ENCODE measurements around the gene G3BP2. TPM values are rescaled to one million over a fixed set of nuclear protein-coding genes. Genes with fewer than 3 reads are reported as not detected.

The G3BP2 gene
- total and polyA plus RNA-seq, 2 experiments from 2014 or later, result 103 to 411 TPM

DNA sequence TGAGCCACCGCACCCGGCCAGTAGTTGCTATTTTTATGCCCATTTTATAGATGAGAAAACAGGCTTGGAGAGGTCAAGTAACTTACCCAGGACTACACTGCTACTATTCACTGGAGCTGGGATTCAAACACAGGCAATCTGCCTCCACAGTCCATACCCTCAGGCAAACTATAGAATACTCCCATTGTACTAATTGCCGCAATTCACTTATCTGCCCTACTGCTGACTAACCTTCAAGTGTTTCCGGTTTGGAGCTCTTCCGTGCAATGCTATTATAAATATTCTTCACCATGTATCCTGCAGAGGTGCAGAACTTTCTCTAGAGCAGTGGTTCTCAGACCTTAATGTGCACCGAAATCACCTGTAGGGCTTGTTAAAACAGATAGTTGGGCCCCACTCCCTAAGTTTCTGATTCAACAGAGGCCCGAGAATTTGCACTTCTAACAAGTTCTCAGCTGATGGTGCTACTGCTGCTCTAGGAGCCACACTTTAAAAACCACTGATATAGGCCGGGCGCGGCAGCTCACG lies 1.9 kb upstream of the G3BP2 start:
- peaks cover 85% of the 10 kb centered on the region for H3K79me2 ChIP-seq (replicated peaks; ENCODE audit: insufficient read depth)

GRCh38 chr4:75673959-75674328 lies 733 bp upstream of the G3BP2 start:
- Histone ChIP-seq H3K9me2 (ENCODE audit: insufficient read depth) (no peaks in the 10 kb centered on the region), H3K27ac (ENCODE audit: low read depth) (peak overlapping the region; percentile 98), H3K4me3 (peak overlapping the region; percentile 95), H3K27me3 (ENCODE audit: insufficient read depth) (no peaks in the 10 kb centered on the region), H3K79me2 (replicated peaks; ENCODE audit: insufficient read depth) (peaks cover 85% of the 10 kb centered on the region), H4K20me1 (replicated peaks; ENCODE audit: insufficient read depth) (peaks cover 30% of the 10 kb centered on the region), H3K4me2 (peak overlapping the region; percentile 74), H2AFZ (no peak overlapping the region), H3K36me3 (ENCODE audit: insufficient read depth) (0 out of 2 replicates have a peak, but pooled peaks cover 5% of the 10 kb centered on the region), H3K4me1 (ENCODE audit: insufficient read depth) (peaks cover 52% of the 10 kb centered on the region), H3F3A (replicated peaks; ENCODE audit: low read depth) (peaks cover 16% of the 10 kb centered on the region; the same call in 1 of the 2 replicates)
- ATAC-seq, result no peak
- peak overlapping the region; percentile 97 for H3K27ac Mint-ChIP-seq
- peak; percentile 28 for DNase-seq (ENCODE audit: low spot score)
- H3K36me3 Mint-ChIP-seq (ENCODE audit: low read depth), result peaks cover 8% of the 10 kb centered on the region
- H3K4me1 Mint-ChIP-seq, result peaks cover 44% of the 10 kb centered on the region
- peak overlapping the region; percentile 92 for H3K4me3 Mint-ChIP-seq
- no peaks in the 10 kb centered on the region; the same call in 1 of the 3 replicates for H3K9me3 Mint-ChIP-seq
- peaks cover 22% of the 10 kb centered on the region for H3K27me3 Mint-ChIP-seq (ENCODE audit: insufficient read depth, low read depth, poor library complexity)
- TF ChIP-seq, protein P1, sequence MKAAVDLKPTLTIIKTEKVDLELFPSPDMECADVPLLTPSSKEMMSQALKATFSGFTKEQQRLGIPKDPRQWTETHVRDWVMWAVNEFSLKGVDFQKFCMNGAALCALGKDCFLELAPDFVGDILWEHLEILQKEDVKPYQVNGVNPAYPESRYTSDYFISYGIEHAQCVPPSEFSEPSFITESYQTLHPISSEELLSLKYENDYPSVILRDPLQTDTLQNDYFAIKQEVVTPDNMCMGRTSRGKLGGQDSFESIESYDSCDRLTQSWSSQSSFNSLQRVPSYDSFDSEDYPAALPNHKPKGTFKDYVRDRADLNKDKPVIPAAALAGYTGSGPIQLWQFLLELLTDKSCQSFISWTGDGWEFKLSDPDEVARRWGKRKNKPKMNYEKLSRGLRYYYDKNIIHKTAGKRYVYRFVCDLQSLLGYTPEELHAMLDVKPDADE (IDR thresholded peaks at IDR 0.05), result no peak
- TF ChIP-seq EZH2 (IDR thresholded peaks at IDR 0.05; ENCODE audit: low read depth, unreplicated experiment), result no peak
- TF ChIP-seq JUNB (IDR thresholded peaks at IDR 0.05; ENCODE audit: unreplicated experiment), result no peak
- no peak for TF ChIP-seq STAT1 (IDR thresholded peaks at IDR 0.05; ENCODE audit: unreplicated experiment)
- no peak for TF ChIP-seq ZNF462 (CRISPR knock-in tag; IDR thresholded peaks at IDR 0.05)
- no peak for TF ChIP-seq ZNF114 (CRISPR knock-in tag; IDR thresholded peaks at IDR 0.05)
- no peak for TF ChIP-seq NANOG (IDR thresholded peaks at IDR 0.05; ENCODE audit: borderline replicate concordance)
- TF ChIP-seq EZH2phosphoT487 (IDR thresholded peaks at IDR 0.05; ENCODE audit: unreplicated experiment), result no peak
- TF ChIP-seq POLR2AphosphoS5 (IDR thresholded peaks at IDR 0.05; ENCODE audit: low read depth), result no peak
- TF ChIP-seq CTCF (conservative IDR thresholded peaks at IDR 0.05; ENCODE audit: low read depth in 2 of 2), result no peak

More for the DNA sequence above, 1.9 kb upstream of the G3BP2 start:
- Histone ChIP-seq H3K27ac (ENCODE audit: low read depth) (peak overlapping the region; percentile 79), H2AFZ (no peak overlapping the region), H3K27me3 (ENCODE audit: insufficient read depth) (no peaks in the 10 kb centered on the region), H3K36me3 (ENCODE audit: insufficient read depth) (0 out of 2 replicates have a peak, but pooled peaks cover 9% of the 10 kb centered on the region), H3K9me2 (ENCODE audit: insufficient read depth) (no peaks in the 10 kb centered on the region), H3K4me1 (ENCODE audit: insufficient read depth) (peaks cover 41% of the 10 kb centered on the region), H4K20me1 (replicated peaks; ENCODE audit: insufficient read depth) (peaks cover 23% of the 10 kb centered on the region), H3K4me3 (no peak overlapping the region), H3F3A (replicated peaks; ENCODE audit: low read depth) (peaks cover 21% of the 10 kb centered on the region; the same call in 1 of the 2 replicates), H3K4me2 (no peak overlapping the region)
- peaks cover 14% of the 10 kb centered on the region for H3K27me3 Mint-ChIP-seq (ENCODE audit: insufficient read depth, low read depth, poor library complexity)
- TF ChIP-seq NANOG (IDR thresholded peaks at IDR 0.05; ENCODE audit: borderline replicate concordance), result no peak
- no peak for TF ChIP-seq POLR2AphosphoS5 (IDR thresholded peaks at IDR 0.05; ENCODE audit: low read depth)
- TF ChIP-seq EZH2 (IDR thresholded peaks at IDR 0.05; ENCODE audit: low read depth, unreplicated experiment), result no peak
- TF ChIP-seq EZH2phosphoT487 (IDR thresholded peaks at IDR 0.05; ENCODE audit: unreplicated experiment), result no peak
- H3K9me3 Mint-ChIP-seq, result no peaks in the 10 kb centered on the region; the same call in 2 of the 3 replicates
- H3K4me1 Mint-ChIP-seq, result peaks cover 36% of the 10 kb centered on the region
- H3K4me3 Mint-ChIP-seq, result no peak overlapping the region
- peak overlapping the region; percentile 76 for H3K27ac Mint-ChIP-seq
- DNase-seq (ENCODE audit: low spot score), result peak; percentile 45
- peaks cover 8% of the 10 kb centered on the region for H3K36me3 Mint-ChIP-seq (ENCODE audit: low read depth)
- ATAC-seq, result no peak
